ENCODE results near the gene RBMS3. TPM values are rescaled to one million over a fixed set of nuclear protein-coding genes. Genes with fewer than 3 reads are reported as not detected.
A peak's percentile ranks its signal among the peaks of the same experiment; 100 is the strongest.

Gene RBMS3
- total and polyA plus RNA-seq, 2 experiments from 2014 or later: 3.2 to 7.4 TPM

DNA sequence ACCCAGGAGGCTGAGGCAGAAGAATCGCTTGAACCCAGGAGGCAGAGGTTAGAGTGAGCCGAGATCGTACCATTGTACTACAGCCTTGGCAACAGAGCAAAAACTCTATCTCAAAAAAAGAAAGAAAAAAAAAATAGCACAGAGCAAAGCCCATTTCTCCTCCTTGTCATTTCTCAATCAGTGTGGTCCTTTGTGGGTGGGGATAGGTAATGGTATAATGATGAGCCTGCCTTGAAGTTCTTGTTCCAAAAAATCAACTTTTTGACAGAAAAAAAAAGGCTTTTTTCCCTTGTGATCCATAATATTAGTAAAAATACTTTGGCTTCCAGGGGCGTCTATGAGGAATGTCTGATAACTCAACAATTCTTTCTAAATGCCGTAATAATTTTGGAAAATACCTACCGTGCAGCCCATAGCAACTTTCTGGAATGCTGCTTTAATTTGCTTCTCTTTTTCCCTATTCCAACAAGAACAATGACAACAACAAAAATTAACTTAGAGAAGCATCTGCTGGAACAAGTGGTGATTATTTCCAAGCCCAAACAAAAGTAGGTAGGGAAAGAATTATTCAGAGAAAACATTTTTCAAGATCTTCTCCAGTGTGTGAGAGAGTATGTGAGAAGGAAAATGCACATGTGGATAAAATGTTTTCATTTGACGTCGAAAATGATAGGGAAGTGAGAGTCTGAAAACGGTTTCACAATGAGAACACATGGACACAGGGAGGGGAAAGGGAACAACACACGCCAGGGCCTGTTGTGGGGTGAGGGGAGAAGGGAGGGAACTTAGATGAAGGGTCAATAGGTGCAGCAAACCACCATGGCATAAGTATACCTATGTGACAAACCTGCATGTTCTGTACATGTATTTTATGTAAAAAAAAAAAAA is 337.8 kb downstream of the RBMS3 start (continued):
- TF ChIP-seq, protein P1, sequence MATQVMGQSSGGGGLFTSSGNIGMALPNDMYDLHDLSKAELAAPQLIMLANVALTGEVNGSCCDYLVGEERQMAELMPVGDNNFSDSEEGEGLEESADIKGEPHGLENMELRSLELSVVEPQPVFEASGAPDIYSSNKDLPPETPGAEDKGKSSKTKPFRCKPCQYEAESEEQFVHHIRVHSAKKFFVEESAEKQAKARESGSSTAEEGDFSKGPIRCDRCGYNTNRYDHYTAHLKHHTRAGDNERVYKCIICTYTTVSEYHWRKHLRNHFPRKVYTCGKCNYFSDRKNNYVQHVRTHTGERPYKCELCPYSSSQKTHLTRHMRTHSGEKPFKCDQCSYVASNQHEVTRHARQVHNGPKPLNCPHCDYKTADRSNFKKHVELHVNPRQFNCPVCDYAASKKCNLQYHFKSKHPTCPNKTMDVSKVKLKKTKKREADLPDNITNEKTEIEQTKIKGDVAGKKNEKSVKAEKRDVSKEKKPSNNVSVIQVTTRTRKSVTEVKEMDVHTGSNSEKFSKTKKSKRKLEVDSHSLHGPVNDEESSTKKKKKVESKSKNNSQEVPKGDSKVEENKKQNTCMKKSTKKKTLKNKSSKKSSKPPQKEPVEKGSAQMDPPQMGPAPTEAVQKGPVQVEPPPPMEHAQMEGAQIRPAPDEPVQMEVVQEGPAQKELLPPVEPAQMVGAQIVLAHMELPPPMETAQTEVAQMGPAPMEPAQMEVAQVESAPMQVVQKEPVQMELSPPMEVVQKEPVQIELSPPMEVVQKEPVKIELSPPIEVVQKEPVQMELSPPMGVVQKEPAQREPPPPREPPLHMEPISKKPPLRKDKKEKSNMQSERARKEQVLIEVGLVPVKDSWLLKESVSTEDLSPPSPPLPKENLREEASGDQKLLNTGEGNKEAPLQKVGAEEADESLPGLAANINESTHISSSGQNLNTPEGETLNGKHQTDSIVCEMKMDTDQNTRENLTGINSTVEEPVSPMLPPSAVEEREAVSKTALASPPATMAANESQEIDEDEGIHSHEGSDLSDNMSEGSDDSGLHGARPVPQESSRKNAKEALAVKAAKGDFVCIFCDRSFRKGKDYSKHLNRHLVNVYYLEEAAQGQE (IDR thresholded peaks at IDR 0.05; ENCODE audit: unreplicated experiment): no peak

DNA sequence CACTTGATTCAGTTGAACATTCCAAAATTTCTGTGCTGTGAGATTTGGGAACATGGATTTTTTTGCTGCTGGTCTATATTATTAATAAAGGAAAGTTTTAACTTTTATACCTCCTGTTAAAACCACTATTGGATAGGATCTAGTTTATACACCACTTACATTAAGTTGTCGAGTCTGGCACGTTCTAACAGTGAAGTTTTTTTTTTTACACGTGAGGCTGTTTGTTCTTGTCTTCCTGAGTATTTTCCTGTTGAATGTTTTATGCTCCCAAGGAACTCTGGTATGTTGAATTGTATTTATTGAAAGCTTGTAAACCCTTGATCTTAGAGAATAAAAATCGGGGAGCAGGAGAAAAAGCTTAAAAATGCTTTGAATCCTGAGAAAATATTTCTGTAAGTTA is 338.8 kb downstream of the RBMS3 start:
- Histone ChIP-seq H3K4me3 (no peak overlapping the region), H3K9me2 (ENCODE audit: insufficient read depth) (no peaks in the 10 kb centered on the region), H3K4me1 (ENCODE audit: insufficient read depth) (no peaks in the 10 kb centered on the region), H2AFZ (no peak overlapping the region), H3F3A (replicated peaks; ENCODE audit: low read depth) (no peaks in the 10 kb centered on the region), H3K36me3 (ENCODE audit: insufficient read depth) (no peaks in the 10 kb centered on the region), H4K20me1 (replicated peaks; ENCODE audit: insufficient read depth) (no peaks in the 10 kb centered on the region), H3K4me2 (no peak overlapping the region), H3K79me2 (replicated peaks; ENCODE audit: insufficient read depth) (no peaks in the 10 kb centered on the region), H3K27me3 (ENCODE audit: insufficient read depth) (no peaks in the 10 kb centered on the region), H3K27ac (ENCODE audit: low read depth) (no peak overlapping the region)
- H3K27me3 Mint-ChIP-seq (ENCODE audit: insufficient read depth, low read depth, poor library complexity): no peaks in the 10 kb centered on the region
- H3K9me3 Mint-ChIP-seq: no peaks in the 10 kb centered on the region
- no peak overlapping the region for H3K27ac Mint-ChIP-seq
- ATAC-seq (no peak), DNase-seq (ENCODE audit: low spot score) (no peak)
- TF ChIP-seq NANOG (IDR thresholded peaks at IDR 0.05; ENCODE audit: borderline replicate concordance): no peak
- H3K36me3 Mint-ChIP-seq (ENCODE audit: low read depth): no peaks in the 10 kb centered on the region
- no peak overlapping the region for H3K4me3 Mint-ChIP-seq
- H3K4me1 Mint-ChIP-seq: peaks cover 4% of the 10 kb centered on the region; the same call in 2 of the 3 replicates

DNA sequence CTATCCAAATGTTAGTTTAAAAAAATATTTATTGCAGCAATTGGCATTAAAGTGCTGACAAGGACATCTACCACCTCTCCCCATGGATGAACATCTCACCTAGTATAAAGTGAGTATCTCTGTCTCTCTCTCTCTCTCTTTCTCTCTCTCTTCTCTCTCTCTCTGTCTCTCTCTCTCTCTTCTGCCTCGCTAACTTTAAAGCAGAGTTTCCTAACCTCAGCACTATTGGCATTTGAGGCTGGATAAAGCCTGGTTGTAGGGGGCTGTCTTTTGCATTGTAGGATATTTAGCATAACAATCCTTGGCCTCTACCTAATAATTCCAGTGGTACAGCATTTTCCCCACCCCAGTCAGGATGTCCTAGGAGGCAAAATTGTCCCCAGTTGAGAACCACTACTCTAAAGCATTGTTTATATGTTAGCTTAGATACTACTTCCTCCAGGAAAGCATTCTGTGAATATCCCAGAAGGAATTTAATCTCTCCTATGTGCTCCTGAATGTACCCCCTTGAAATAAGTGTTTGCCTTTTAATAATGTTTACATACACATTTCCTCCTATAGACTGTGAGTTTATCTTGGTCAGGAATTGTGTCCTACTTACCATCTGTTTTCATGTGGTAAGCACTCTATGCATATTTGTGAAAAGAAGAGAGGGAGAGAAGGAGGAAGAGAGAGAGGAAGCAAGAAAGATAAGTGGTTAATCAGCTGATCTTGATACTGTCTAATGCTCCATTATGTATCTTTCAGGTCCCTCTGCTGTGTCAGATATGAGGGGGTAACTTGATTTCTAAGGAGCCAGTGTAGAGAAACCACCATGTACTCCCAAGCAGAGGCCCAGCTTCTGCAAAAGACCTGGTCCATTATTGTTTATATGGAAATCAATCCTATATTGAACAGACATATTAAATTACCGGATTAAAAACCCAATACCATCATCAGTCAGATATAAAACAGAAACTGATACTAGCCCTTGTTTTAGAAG is 346.6 kb downstream of the RBMS3 start:
- ATAC-seq (peak; percentile 67), DNase-seq (ENCODE audit: low spot score) (no peak)
- H3K4me3 Mint-ChIP-seq: no peak overlapping the region; the same call in 2 of the 3 replicates
- no peak for TF ChIP-seq EZH2phosphoT487 (IDR thresholded peaks at IDR 0.05; ENCODE audit: unreplicated experiment)
- TF ChIP-seq POLR2AphosphoS5 (IDR thresholded peaks at IDR 0.05; ENCODE audit: low read depth): no peak
- TF ChIP-seq, protein P2, sequence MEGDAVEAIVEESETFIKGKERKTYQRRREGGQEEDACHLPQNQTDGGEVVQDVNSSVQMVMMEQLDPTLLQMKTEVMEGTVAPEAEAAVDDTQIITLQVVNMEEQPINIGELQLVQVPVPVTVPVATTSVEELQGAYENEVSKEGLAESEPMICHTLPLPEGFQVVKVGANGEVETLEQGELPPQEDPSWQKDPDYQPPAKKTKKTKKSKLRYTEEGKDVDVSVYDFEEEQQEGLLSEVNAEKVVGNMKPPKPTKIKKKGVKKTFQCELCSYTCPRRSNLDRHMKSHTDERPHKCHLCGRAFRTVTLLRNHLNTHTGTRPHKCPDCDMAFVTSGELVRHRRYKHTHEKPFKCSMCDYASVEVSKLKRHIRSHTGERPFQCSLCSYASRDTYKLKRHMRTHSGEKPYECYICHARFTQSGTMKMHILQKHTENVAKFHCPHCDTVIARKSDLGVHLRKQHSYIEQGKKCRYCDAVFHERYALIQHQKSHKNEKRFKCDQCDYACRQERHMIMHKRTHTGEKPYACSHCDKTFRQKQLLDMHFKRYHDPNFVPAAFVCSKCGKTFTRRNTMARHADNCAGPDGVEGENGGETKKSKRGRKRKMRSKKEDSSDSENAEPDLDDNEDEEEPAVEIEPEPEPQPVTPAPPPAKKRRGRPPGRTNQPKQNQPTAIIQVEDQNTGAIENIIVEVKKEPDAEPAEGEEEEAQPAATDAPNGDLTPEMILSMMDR (conservative IDR thresholded peaks at IDR 0.05; ENCODE audit: low read depth in 2 of 2): no peak
- TF ChIP-seq NANOG (IDR thresholded peaks at IDR 0.05; ENCODE audit: borderline replicate concordance): no peak
- TF ChIP-seq EZH2 (IDR thresholded peaks at IDR 0.05; ENCODE audit: low read depth, unreplicated experiment): no peak
- no peak for TF ChIP-seq JUNB (IDR thresholded peaks at IDR 0.05; ENCODE audit: unreplicated experiment)
- TF ChIP-seq, protein P3, sequence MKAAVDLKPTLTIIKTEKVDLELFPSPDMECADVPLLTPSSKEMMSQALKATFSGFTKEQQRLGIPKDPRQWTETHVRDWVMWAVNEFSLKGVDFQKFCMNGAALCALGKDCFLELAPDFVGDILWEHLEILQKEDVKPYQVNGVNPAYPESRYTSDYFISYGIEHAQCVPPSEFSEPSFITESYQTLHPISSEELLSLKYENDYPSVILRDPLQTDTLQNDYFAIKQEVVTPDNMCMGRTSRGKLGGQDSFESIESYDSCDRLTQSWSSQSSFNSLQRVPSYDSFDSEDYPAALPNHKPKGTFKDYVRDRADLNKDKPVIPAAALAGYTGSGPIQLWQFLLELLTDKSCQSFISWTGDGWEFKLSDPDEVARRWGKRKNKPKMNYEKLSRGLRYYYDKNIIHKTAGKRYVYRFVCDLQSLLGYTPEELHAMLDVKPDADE (IDR thresholded peaks at IDR 0.05): no peak
- no peaks in the 10 kb centered on the region for H3F3A ChIP-seq (replicated peaks; ENCODE audit: low read depth)
- H3K4me3 ChIP-seq: no peak overlapping the region
- H3K4me1 ChIP-seq (ENCODE audit: insufficient read depth): peaks cover 24% of the 10 kb centered on the region
- H3K9me2 ChIP-seq (ENCODE audit: insufficient read depth): no peaks in the 10 kb centered on the region
- no peaks in the 10 kb centered on the region for H3K27me3 Mint-ChIP-seq (ENCODE audit: insufficient read depth, low read depth, poor library complexity)
- no peaks in the 10 kb centered on the region for H3K27me3 ChIP-seq (ENCODE audit: insufficient read depth)
- H3K36me3 ChIP-seq (ENCODE audit: insufficient read depth): no peaks in the 10 kb centered on the region
- no peaks in the 10 kb centered on the region for H4K20me1 ChIP-seq (replicated peaks; ENCODE audit: insufficient read depth)
- H3K27ac Mint-ChIP-seq: no peak overlapping the region
- peaks cover 33% of the 10 kb centered on the region for H3K4me1 Mint-ChIP-seq
- peak overlapping the region; percentile 42 for H3K4me2 ChIP-seq
- no peaks in the 10 kb centered on the region for H3K9me3 Mint-ChIP-seq
- H3K27ac ChIP-seq (ENCODE audit: low read depth): no peak overlapping the region
- no peak overlapping the region for H2AFZ ChIP-seq
- no peaks in the 10 kb centered on the region for H3K36me3 Mint-ChIP-seq (ENCODE audit: low read depth)
- H3K79me2 ChIP-seq (replicated peaks; ENCODE audit: insufficient read depth): no peaks in the 10 kb centered on the region
